Inflammatory macrophage treated with lipopolysaccharide for 1 hour (primary cell): ENCODE data around the gene KRTAP10-10.

Experiments
- DNase-seq, 2 donors: peaks; one replicate each; pipeline ENCODE4 v3.0.0-alpha.2; 2020 to 2022

Gene KRTAP10-10

GRCh38 chr21:44686000-44686781, 49.0 kb downstream of the KRTAP10-10 start:
- DNase-seq, result no peak

DNA sequence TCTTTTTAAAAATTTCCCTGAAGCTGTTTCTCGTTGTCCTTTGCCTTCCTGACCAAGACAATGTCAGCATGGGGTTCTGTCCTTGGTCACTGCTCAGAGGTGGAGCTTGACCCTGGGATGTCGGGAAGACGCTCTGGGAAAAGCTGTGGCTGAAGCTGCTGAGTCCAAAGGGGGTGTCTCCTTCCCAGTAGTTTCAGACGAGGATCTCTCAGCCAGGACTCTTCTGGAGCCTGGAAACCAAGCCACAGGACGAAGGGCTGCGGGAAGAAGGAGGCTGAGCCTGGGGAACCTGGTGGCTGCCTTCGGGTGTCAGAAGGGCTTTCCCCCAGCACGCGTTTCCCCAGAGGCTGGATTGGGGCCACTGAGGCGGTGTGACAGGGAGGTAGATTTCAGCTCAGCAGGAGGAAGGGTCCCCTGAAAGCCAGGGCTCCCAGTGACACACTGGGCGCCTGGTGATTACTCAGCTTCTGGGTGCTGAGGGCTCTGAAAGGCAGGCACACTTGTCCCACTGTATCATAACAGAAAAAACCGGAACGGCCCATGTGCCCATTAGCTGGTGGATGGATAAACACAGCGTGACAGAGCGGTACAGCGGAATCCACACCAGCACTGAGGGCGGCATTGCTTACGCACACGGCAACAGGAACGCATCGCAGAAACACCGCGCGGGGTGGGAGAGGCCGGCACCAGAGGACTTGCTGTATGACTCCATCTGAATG, 49.8 kb downstream of the KRTAP10-10 start:
- DNase-seq, result no peak

DNA sequence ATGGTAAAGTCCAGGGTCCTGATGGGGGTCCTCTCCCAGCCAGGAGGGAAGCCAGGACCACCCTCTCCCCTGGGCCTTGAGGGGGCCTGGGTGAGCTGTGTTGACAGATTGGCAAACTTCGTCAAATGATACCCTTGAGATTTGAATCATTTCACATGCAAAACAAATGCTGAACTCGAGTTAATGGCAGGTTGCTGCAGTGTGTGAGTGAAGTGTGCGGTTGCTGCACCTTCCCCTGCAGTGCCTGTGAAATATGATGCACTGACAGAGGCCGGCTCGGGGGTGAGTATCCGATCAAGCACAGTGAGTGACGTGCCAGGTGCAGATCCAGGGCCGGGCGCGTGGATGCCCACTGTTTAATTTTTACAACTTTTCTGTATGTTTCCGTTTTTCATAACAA, 50.5 kb downstream of the KRTAP10-10 start:
- no peak for DNase-seq
